Sigmoid colon (tissue), 7 donors: ENCODE measurements around the gene JAKMIP2. TPM values are rescaled to one million over a fixed set of nuclear protein-coding genes. Genes with fewer than 3 reads are reported as not detected.

Experiments used
- DNase-seq: peaks from one replicate; pipeline ENCODE4 v3.0.0-alpha.2; 2019
- H3K27ac ChIP-seq, 4 donors: fragments of 200-600 bp; sonication (generic); one replicate each; pipeline ENCODE4 v1.5.1; 2016 to 2019; ENCODE audit warnings: mild to moderate bottlenecking in 1 of 4
- H3K27me3 ChIP-seq, 3 donors: fragments of 200-600 bp; sonication (generic); one replicate each; pipeline ENCODE4 v1.5.1; 2019; ENCODE audit warnings: mild to moderate bottlenecking in 1 of 3
- H3K36me3 ChIP-seq, 4 donors: fragments of 200-600 bp; sonication (generic); one replicate each; pipeline ENCODE4 v1.5.1; 2016 to 2019
- H3K4me1 ChIP-seq, 4 donors: fragments of 200-600 bp; sonication (generic); one replicate each; pipeline ENCODE4 v1.5.1; 2017 to 2019
- H3K4me3 ChIP-seq, 4 donors: fragments of 200-600 bp; sonication (generic); one replicate each; pipeline ENCODE4 v1.5.1; 2017 to 2019; ENCODE audit warnings: mild to moderate bottlenecking in 2 of 4, moderate library complexity in 1 of 4
- H3K9me3 ChIP-seq, 4 donors: fragments of 200-600 bp in 3 of 4; sonication (generic) in 3 of 4; one replicate each; pipeline versions ENCODE4 v1.5.1 to v1.6.1; 2013 to 2019
- CTCF ChIP-seq, 4 experiments: fragments of 450-650 bp in 3 of 4; fragments of 200-600 bp in 1 of 4; IDR thresholded peaks; one replicate each; pipeline ENCODE4 v1.5.1; 2016 to 2019; ENCODE audit warnings: antibody characterized with exemption in 4 of 4, mild to moderate bottlenecking in 3 of 4, moderate library complexity in 2 of 4
- EP300 ChIP-seq, 4 donors: sonication (generic); formaldehyde crosslinking; IDR thresholded peaks; one replicate each; pipeline ENCODE4 v1.6.1; 2017; ENCODE audit warnings: antibody characterized with exemption in 4 of 4
- POLR2A ChIP-seq, 2 donors: fragments of 450-650 bp; IDR thresholded peaks; one replicate each; pipeline ENCODE4 v1.6.1; 2016; ENCODE audit warnings: antibody characterized with exemption in 2 of 2, mild to moderate bottlenecking in 2 of 2, moderate library complexity in 2 of 2
- POLR2AphosphoS5 ChIP-seq, 4 donors: sonication (generic); formaldehyde crosslinking; IDR thresholded peaks; one replicate each; pipeline ENCODE4 v1.6.1; 2017; ENCODE audit warnings: antibody characterized with exemption in 4 of 4
- WGBS, 2 donors: extraction: QIAGEN DNeasy Blood & Tissue Kit; methylation state at CpG; one replicate each; pipeline ENCODE4 v1.1.7; 2013; 5-methylcytosine and 5-hydroxymethylcytosine counted together
- intact Hi-C: fragments of 100-400 bp; cut with DNase I; formaldehyde crosslinking; loops from one replicate; pipeline ENCODE4 v1.15.1; 2023
- polyA plus RNA-seq, 3 donors: library from polyadenylated mRNA; stranded (reverse); fragments of 200-250 nt; gene quantifications; one replicate each; pipeline ENCODE4 v1.2.3, GENCODE V29; 2013
- total RNA-seq, 4 donors: library from RNA; depleted of rRNA; stranded (reverse); fragments of >200 nt; gene quantifications; one replicate each; pipeline ENCODE4 v1.1.0, GENCODE V29; 2016
- donor health status: healthy with polysubstance abuse.
- donor health status: Bipolar disorder and iron deficiency.
- donor health status: healthy.

JAKMIP2 gene
- total and polyA plus RNA-seq, 7 donors: under 0.01 to 8.9 (median 2.8) TPM; not detected in 1

GRCh38 chr5:147759441-147759840, 23.1 kb downstream of the JAKMIP2 start:
- 71 to 81% methylated on average over 1 of the region's 1 CpG for WGBS, 2 donors
- intact Hi-C loops: no loop called here

GRCh38 chr5:147756566-147756965, 26.0 kb downstream of the JAKMIP2 start:
- Histone ChIP-seq H3K4me1 (peaks cover 0 to 18% (median 14%) of the 10 kb centered on the region in 4 donors), H3K36me3 (no peaks in the 10 kb centered on the region), H3K27ac (no peak overlapping the region), H3K4me3 (no peak overlapping the region), H3K9me3 (no peaks in the 10 kb centered on the region), H3K27me3 (no peaks in the 10 kb centered on the region)
- TF ChIP-seq POLR2AphosphoS5 (IDR thresholded peaks at IDR 0.05): no peak
- TF ChIP-seq POLR2A (IDR thresholded peaks at IDR 0.05): no peak
- no peak for TF ChIP-seq CTCF (IDR thresholded peaks at IDR 0.05)
- intact Hi-C loops: no loop called here
- no peak for DNase-seq

More at GRCh38 chr5:147759441-147759840, 23.1 kb downstream of the JAKMIP2 start:
- Histone ChIP-seq H3K9me3 (no peaks in the 10 kb centered on the region), H3K4me1 (no peaks in the 10 kb centered on the region), H3K27ac (no peak overlapping the region), H3K27me3 (no peaks in the 10 kb centered on the region), H3K36me3 (no peaks in the 10 kb centered on the region), H3K4me3 (no peak overlapping the region)
- no peak for DNase-seq
- TF ChIP-seq EP300 (IDR thresholded peaks at IDR 0.05) (no peak), POLR2AphosphoS5 (IDR thresholded peaks at IDR 0.05) (no peak), CTCF (IDR thresholded peaks at IDR 0.05) (no peak), POLR2A (IDR thresholded peaks at IDR 0.05) (no peak)

GRCh38 chr5:147754372-147755122, 28.0 kb downstream of the JAKMIP2 start:
- DNase-seq: no peak
- Histone ChIP-seq H3K9me3 (no peaks in the 10 kb centered on the region), H3K4me3 (no peak overlapping the region), H3K27ac (no peak overlapping the region), H3K27me3 (no peaks in the 10 kb centered on the region), H3K36me3 (no peaks in the 10 kb centered on the region), H3K4me1 (peaks cover 0 to 23% (median 19%) of the 10 kb centered on the region in 4 donors)
- intact Hi-C loops: loop anchor here (5.0 kb wide), 2 partner anchors 33 to 87 kb away; no protein-coding TSS in a partner anchor
- WGBS, 2 donors: 80 to 86% methylated on average over 3 of the region's 3 CpGs
- no peak for TF ChIP-seq POLR2AphosphoS5 (IDR thresholded peaks at IDR 0.05)
- no peak for TF ChIP-seq EP300 (IDR thresholded peaks at IDR 0.05)
- TF ChIP-seq POLR2A (IDR thresholded peaks at IDR 0.05): no peak
- no peak for TF ChIP-seq CTCF (IDR thresholded peaks at IDR 0.05)

GRCh38 chr5:147753765-147754164, 28.8 kb downstream of the JAKMIP2 start:
- 94% methylated on average over 1 of the region's 1 CpG for WGBS, 2 donors
- Histone ChIP-seq H3K9me3 (no peaks in the 10 kb centered on the region), H3K4me3 (no peak overlapping the region), H3K27me3 (no peaks in the 10 kb centered on the region), H3K4me1 (peaks cover 0 to 23% (median 19%) of the 10 kb centered on the region in 4 donors), H3K27ac (no peak overlapping the region), H3K36me3 (no peaks in the 10 kb centered on the region)
- no peak for TF ChIP-seq EP300 (IDR thresholded peaks at IDR 0.05)
- TF ChIP-seq CTCF (IDR thresholded peaks at IDR 0.05): no peak
- TF ChIP-seq POLR2A (IDR thresholded peaks at IDR 0.05): no peak
- TF ChIP-seq POLR2AphosphoS5 (IDR thresholded peaks at IDR 0.05): no peak
- intact Hi-C loops: loop anchor here (5.0 kb wide), 2 partner anchors 34 to 86 kb away; no protein-coding TSS in a partner anchor
- DNase-seq: no peak
